Neutrophil (primary cell): ENCODE measurements around the gene MAN2B2.
"Not testable (repeated sequence)": the region's sequence is repeated elsewhere in the genome, so short reads cannot be mapped to it uniquely, and the experiment has no call there.

Source experiments
- H3K27ac ChIP-seq: fragments of 200-600 bp; sonication (generic); 2 replicates; pipeline ENCODE4 v1.5.1; 2016; ENCODE audit warnings: mild to moderate bottlenecking, moderate library complexity
- H3K27me3 ChIP-seq: fragments of 200-600 bp; sonication (generic); 2 replicates; pipeline ENCODE4 v1.6.0; 2016; ENCODE audit warnings: mild to moderate bottlenecking
- H3K36me3 ChIP-seq: fragments of 200-600 bp; sonication (generic); 2 replicates; pipeline ENCODE4 v1.5.1; 2017
- H3K4me1 ChIP-seq, 2 experiments: fragments of 200-600 bp in 1 of 2; sonication (generic) in 1 of 2; 1 replicate in 1 of 2; 2 replicates in 1 of 2; pipeline versions ENCODE4 v1.5.1 to v1.6.1; 2013 to 2016; ENCODE audit warnings: low read depth in 1 of 2, low read length in 1 of 2, mild to moderate bottlenecking in 1 of 2, moderate library complexity in 1 of 2; ENCODE audit not compliant: control insufficient read depth in 1 of 2, insufficient read depth in 1 of 2
- H3K4me3 ChIP-seq, 2 experiments: fragments of 200-600 bp in 1 of 2; sonication (generic) in 1 of 2; 1 replicate in 1 of 2; 2 replicates in 1 of 2; pipeline ENCODE4 v1.5.1; 2013 to 2016; ENCODE audit warnings: low read depth in 1 of 2, low read length in 1 of 2, mild to moderate bottlenecking in 1 of 2, moderate library complexity in 1 of 2
- H3K9me3 ChIP-seq: fragments of 200-600 bp; sonication (generic); 2 replicates; pipeline ENCODE4 v1.5.1; 2016
- TF ChIP-seq, protein P1 (sequence below): fragments of 200-600 bp; sonication (generic); IDR thresholded peaks from 2 replicates; pipeline ENCODE4 v1.5.1; 2016; ENCODE audit warnings: antibody characterized with exemption

MAN2B2 gene

DNA sequence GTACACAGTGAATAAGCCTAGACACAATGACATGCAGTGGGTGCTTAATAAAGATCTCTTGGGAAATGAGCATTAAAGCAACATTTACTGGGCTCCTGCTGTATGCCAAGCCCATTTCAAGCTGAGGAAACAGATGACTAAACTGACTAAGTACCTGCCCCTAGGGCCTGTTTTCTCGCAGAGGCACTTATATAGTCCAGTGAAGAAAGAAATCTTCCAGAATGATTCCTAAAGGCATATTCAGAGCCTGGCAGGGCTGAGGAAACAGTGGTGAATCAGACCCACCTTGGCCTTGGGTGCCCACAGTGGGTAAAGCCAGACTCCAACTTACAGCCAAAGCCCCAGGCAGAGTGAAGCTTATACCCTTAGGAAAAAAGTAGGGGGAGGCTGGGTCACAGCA, 96.7 kb downstream of the MAN2B2 start:
- TF ChIP-seq, protein P1, sequence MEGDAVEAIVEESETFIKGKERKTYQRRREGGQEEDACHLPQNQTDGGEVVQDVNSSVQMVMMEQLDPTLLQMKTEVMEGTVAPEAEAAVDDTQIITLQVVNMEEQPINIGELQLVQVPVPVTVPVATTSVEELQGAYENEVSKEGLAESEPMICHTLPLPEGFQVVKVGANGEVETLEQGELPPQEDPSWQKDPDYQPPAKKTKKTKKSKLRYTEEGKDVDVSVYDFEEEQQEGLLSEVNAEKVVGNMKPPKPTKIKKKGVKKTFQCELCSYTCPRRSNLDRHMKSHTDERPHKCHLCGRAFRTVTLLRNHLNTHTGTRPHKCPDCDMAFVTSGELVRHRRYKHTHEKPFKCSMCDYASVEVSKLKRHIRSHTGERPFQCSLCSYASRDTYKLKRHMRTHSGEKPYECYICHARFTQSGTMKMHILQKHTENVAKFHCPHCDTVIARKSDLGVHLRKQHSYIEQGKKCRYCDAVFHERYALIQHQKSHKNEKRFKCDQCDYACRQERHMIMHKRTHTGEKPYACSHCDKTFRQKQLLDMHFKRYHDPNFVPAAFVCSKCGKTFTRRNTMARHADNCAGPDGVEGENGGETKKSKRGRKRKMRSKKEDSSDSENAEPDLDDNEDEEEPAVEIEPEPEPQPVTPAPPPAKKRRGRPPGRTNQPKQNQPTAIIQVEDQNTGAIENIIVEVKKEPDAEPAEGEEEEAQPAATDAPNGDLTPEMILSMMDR = no peak
- H3K27ac ChIP-seq = no peak overlapping the region
- no peaks in the 10 kb centered on the region for H3K9me3 ChIP-seq
- peaks cover 28 to 31% of the 10 kb centered on the region in 2 experiments for H3K4me1 ChIP-seq
- H3K4me3 ChIP-seq = no peak overlapping the region
- H3K27me3 ChIP-seq = no peaks in the 10 kb centered on the region
- H3K36me3 ChIP-seq = no peaks in the 10 kb centered on the region

DNA sequence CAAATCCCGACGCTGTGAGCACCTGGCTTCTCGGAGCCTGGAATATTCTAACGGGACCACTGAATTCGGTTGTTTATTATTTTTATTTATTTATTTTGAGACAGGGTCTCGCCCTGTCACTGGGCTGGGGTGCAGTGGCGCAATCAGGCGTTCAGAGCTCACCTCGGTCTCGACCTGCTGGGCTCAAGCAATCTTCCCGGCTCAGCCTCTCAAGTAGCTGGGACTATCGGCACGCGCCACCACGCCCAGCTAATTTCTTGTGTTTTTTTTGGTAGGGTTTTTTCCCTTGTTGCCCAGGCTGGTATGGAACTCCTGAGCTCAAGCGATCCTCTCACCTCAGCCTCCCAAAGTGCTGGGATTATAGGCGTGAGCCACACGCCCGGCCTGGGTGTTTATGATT, 97.1 kb downstream of the MAN2B2 start:
- no peaks in the 10 kb centered on the region for H3K36me3 ChIP-seq
- H3K27me3 ChIP-seq = no peaks in the 10 kb centered on the region
- no peak overlapping the region for H3K4me3 ChIP-seq
- H3K27ac ChIP-seq = no peak overlapping the region
- peaks cover 33 to 36% of the 10 kb centered on the region in 2 experiments for H3K4me1 ChIP-seq
- no peaks in the 10 kb centered on the region for H3K9me3 ChIP-seq
- TF ChIP-seq, protein P1 = no peak

DNA sequence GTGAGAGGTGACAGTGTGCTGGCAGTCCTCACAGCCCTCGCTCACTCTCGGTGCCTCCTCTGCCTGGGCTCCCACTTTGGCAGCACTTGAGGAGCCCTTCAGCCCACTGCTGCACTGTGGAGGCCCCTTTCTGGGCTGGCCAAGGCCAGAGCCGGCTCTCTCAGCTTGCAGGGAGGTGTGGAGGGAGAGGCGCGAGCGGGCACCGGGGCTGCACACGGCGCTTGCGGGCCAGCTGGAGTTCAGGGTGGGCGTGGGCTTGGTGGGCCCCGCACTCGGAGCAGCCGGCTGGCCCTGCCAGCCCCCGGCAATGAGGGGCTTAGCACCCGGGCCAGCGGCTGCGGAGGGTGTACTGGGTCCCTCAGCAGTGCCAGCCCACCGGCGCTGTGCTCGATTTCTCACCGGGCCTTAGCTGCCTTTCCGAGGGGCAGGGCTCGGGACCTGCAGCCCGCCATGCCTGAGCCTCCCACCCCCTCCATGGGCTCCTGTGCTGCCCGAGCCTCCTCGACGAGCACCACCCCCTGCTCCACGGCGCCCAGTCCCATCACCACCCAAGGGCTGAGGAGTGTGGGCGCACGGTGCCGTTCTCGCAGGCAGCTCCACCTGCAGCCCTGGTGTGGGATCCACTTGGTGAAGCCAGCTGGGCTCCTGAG, 97.7 kb downstream of the MAN2B2 start:
- Histone ChIP-seq H3K4me1 (peaks cover 39 to 41% of the 10 kb centered on the region in 2 experiments), H3K27ac (peak overlapping the region; percentile 85)
- not testable (repeated sequence) for H3K36me3 ChIP-seq, H3K4me3 ChIP-seq, H3K9me3 ChIP-seq, H3K27me3 ChIP-seq
